GM19099 (cell line): ENCODE measurements around the gene SMARCA4.

ENCODE experiments used
- POLR2A ChIP-seq: IDR thresholded peaks from 3 replicates; pipeline ENCODE4 v1.6.1; 2011; ENCODE audit warnings: low read depth; ENCODE audit not compliant: insufficient read length; ENCODE audit errors: extremely low read depth

The SMARCA4 gene

GRCh38 chr19:11016631-11017030 is 55.8 kb downstream of the SMARCA4 start:
- TF ChIP-seq POLR2A: no peak

GRCh38 chr19:11017275-11018035 is 56.6 kb downstream of the SMARCA4 start:
- TF ChIP-seq POLR2A: no peak

- TF ChIP-seq POLR2A: no peak
Observed at GRCh38 chr19:11018179-11018578, 57.3 kb downstream of the SMARCA4 start.

GRCh38 chr19:11018763-11019162 is 57.9 kb downstream of the SMARCA4 start:
- no peak for TF ChIP-seq POLR2A

- TF ChIP-seq POLR2A: no peak
Observed at GRCh38 chr19:11019262-11019661, 58.4 kb downstream of the SMARCA4 start.

- TF ChIP-seq POLR2A: no peak
Observed at GRCh38 chr19:11019824-11020223, 59.0 kb downstream of the SMARCA4 start.

GRCh38 chr19:11020423-11020822 is 59.6 kb downstream of the SMARCA4 start:
- TF ChIP-seq POLR2A: no peak

GRCh38 chr19:11020982-11021759 is 60.3 kb downstream of the SMARCA4 start:
- no peak for TF ChIP-seq POLR2A

GRCh38 chr19:11021760-11022144 is 60.9 kb downstream of the SMARCA4 start:
- TF ChIP-seq POLR2A: no peak

GRCh38 chr19:11023016-11023415 is 62.2 kb downstream of the SMARCA4 start:
- TF ChIP-seq POLR2A: no peak

GRCh38 chr19:11023710-11024109 is 62.9 kb downstream of the SMARCA4 start:
- TF ChIP-seq POLR2A: no peak

GRCh38 chr19:11024259-11024658 is 63.4 kb downstream of the SMARCA4 start:
- no peak for TF ChIP-seq POLR2A

GRCh38 chr19:11025006-11025405 is 64.2 kb downstream of the SMARCA4 start:
- TF ChIP-seq POLR2A: no peak

GRCh38 chr19:11025445-11025844 is 64.6 kb downstream of the SMARCA4 start:
- TF ChIP-seq POLR2A: no peak

- TF ChIP-seq POLR2A: no peak
Observed at GRCh38 chr19:11025997-11026396, 65.2 kb downstream of the SMARCA4 start.

- no peak for TF ChIP-seq POLR2A
Observed at GRCh38 chr19:11027381-11027780, 66.6 kb downstream of the SMARCA4 start.

- no peak for TF ChIP-seq POLR2A
Observed at GRCh38 chr19:11028146-11028545, 67.3 kb downstream of the SMARCA4 start.

- no peak for TF ChIP-seq POLR2A
Observed at GRCh38 chr19:11031421-11032070, 70.7 kb downstream of the SMARCA4 start.
